PC-9 (cell line): ENCODE data around the gene NACC2.

Experiments
- EZH2 ChIP-seq: fragments of 200-600 bp; sonication (generic); IDR thresholded peaks from 2 replicates; pipeline ENCODE4 v1.8.0; 2017; ENCODE audit warnings: antibody characterized with exemption, low read depth
- TF ChIP-seq, protein P1 (sequence below): fragments of 200-600 bp; sonication (generic); conservative IDR thresholded peaks from 2 replicates; pipeline ENCODE4 v1.6.1; 2017; ENCODE audit warnings: mixed run types, antibody characterized with exemption, mild to moderate bottlenecking, moderate library complexity

DNA sequence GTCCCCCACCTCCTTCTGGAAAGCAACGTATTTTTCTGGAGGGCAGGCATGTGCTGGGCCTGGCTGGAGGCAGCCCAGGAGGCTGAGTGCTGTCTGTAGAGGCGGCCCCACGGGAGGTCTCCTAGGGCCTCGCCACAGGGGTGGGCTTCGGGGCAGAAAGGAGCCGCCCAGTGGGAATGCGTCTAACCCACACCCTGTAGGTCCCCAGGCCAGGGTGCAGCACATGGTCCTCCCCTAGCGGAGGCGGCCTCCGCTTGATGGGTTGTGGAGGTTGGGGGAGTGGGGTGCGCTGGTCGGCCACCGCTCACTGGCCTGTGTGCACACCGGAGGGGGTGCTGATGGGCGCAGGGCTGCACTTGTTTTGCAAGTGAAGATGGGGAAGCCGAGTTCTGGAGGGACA is 85.6 kb downstream of the NACC2 start:
- TF ChIP-seq EZH2 = no peak
- TF ChIP-seq, protein P1, sequence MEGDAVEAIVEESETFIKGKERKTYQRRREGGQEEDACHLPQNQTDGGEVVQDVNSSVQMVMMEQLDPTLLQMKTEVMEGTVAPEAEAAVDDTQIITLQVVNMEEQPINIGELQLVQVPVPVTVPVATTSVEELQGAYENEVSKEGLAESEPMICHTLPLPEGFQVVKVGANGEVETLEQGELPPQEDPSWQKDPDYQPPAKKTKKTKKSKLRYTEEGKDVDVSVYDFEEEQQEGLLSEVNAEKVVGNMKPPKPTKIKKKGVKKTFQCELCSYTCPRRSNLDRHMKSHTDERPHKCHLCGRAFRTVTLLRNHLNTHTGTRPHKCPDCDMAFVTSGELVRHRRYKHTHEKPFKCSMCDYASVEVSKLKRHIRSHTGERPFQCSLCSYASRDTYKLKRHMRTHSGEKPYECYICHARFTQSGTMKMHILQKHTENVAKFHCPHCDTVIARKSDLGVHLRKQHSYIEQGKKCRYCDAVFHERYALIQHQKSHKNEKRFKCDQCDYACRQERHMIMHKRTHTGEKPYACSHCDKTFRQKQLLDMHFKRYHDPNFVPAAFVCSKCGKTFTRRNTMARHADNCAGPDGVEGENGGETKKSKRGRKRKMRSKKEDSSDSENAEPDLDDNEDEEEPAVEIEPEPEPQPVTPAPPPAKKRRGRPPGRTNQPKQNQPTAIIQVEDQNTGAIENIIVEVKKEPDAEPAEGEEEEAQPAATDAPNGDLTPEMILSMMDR = no peak
